Kidney (tissue), 14 donors: ENCODE data around the gene DCTN2. TPM values are rescaled to one million over a fixed set of nuclear protein-coding genes. Genes with fewer than 3 reads are reported as not detected.

ENCODE experiments used
- DNase-seq, 5 donors: peaks; one replicate each; pipeline ENCODE4 v3.0.0-alpha.2; 2013 to 2020
- FAIRE-seq: peaks from 2 replicates; lab custom pipeline; 2012; peaks lifted over from hg19 to GRCh38; lab: Jason Lieb, UNC
- H3K27ac ChIP-seq, 2 donors: one replicate each; pipeline ENCODE4 v1.7.0; 2013; ENCODE audit warnings: low read depth in 2 of 2, low read length in 2 of 2, inconsistent platforms in 1 of 2
- H3K27me3 ChIP-seq: one replicate; pipeline ENCODE4 v1.7.1; 2013; ENCODE audit warnings: low read length, inconsistent platforms; ENCODE audit not compliant: control insufficient read depth, insufficient read depth
- H3K36me3 ChIP-seq, 3 donors: one replicate each; pipeline versions ENCODE4 v1.7.0 to v1.7.1; 2013; ENCODE audit warnings: low read length in 3 of 3, control low read depth in 1 of 3, inconsistent platforms in 1 of 3; ENCODE audit not compliant: insufficient read depth in 3 of 3, control insufficient read depth in 2 of 3
- H3K4me1 ChIP-seq, 3 donors: one replicate each; pipeline versions ENCODE4 v1.7.0 to v1.7.1; 2013; ENCODE audit warnings: low read length in 3 of 3, inconsistent platforms in 1 of 3, low read depth in 1 of 3; ENCODE audit not compliant: control insufficient read depth in 2 of 3, insufficient read depth in 2 of 3
- H3K4me3 ChIP-seq, 3 donors: one replicate each; pipeline versions ENCODE4 v1.7.0 to v1.8.1; 2013; ENCODE audit warnings: low read length in 3 of 3, control low read depth in 1 of 3, inconsistent platforms in 1 of 3
- H3K9ac ChIP-seq, 3 donors: one replicate each; pipeline versions ENCODE4 v1.7.0 to v1.7.1; 2013; ENCODE audit warnings: low read length in 3 of 3, control low read depth in 1 of 3, inconsistent platforms in 1 of 3
- H3K9me3 ChIP-seq, 3 donors: one replicate each; pipeline versions ENCODE4 v1.7.0 to v1.7.1; 2013; ENCODE audit warnings: low read length in 3 of 3, control low read depth in 1 of 3, inconsistent platforms in 1 of 3; ENCODE audit not compliant: control insufficient read depth in 2 of 3, insufficient read depth in 1 of 3
- intact Hi-C: fragments of 100-400 bp; cut with DNase I; formaldehyde crosslinking; loops from one replicate; pipeline ENCODE4 v1.11.1; 2022
- polyA plus RNA-seq: library from polyadenylated mRNA; stranded (reverse); fragments of 350-450 nt; fragmentation: Illumina TruSeq; extraction: RNeasy Lipid Tissue Mini Kit (QIAGEN cat#74804); gene quantifications from one replicate; pipeline ENCODE4 v1.2.3, GENCODE V29; 2014; ENCODE audit warnings: low read depth, low replicate concordance; ENCODE audit not compliant: insufficient read depth
- total RNA-seq: library from RNA; stranded (reverse); fragmentation: NEBNext Ultra II Directional; extraction: Animal tissue kit (Norgen Biotek cat#: 25700); gene quantifications from one replicate; pipeline ENCODE4 v1.2.1, GENCODE V29; 2021
- TF ChIP-seq, protein P1 (sequence below): IDR thresholded peaks from 3 replicates; pipeline ENCODE4 v1.5.1; 2012; ENCODE audit warnings: mild to moderate bottlenecking, moderate library complexity, borderline replicate concordance; ENCODE audit not compliant: insufficient read depth; ENCODE audit errors: extremely low read depth
- donor health status: control.
- donor health status: control.
- donor health status: control.
- donor health status: control.
- donor health status: control.
- donor health status: DM: yes; HTN: yes; CAD: no.
- donor health status: Normal renal cell carcinoma (clear cell type).

Gene DCTN2
- total and polyA plus RNA-seq, 2 donors from 2014 or later: 110 to 133 TPM

DNA sequence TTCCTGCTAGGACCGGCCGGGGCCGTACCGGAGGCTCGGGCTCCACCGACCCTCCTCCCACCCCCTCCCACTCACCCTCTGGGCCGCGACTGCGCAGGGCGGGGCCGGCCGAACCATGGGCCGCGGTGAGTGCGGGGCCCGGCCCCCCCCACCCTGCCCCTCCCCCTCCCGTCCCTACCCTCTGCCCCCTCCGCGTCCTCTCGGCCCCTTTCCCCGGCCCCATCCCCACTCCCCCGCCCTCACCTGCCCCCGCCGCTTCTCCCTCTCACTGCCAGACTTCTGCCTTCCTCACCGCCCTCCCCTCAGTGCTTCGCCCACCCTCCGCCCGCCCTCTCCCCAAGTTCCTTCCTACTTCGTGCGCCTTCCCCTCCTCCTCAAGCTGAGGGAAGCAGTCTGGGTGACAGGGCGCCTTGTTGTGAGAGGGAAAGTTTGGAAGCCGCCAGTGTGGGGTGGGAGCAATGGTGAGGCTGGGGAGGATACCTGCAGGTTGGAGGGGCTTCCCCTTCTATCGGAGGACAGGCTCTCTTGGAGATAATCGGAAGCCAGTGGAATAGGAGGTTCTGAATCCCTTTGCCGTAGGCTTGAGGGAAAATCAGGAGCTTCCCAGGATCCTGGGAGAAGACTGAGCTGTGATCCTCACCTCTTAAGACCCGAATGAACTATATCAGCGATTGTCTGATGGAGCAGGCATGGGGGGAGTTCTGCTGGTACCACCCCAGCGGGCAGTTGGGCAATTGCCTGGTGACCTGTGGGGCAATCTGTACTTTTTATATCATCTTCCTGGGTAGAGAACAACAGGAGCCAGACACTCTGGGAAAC lies 23.9 kb downstream of the DCTN2 start:
- H3K4me1 ChIP-seq: peaks cover 7 to 37% (median 31%) of the 10 kb centered on the region in 3 donors
- H3K27me3 ChIP-seq: no peaks in the 10 kb centered on the region
- FAIRE-seq: no peak
- intact Hi-C loops: no loop called here
- H3K9ac ChIP-seq: peak overlapping the region; percentile 8 to 98 (median 89)
- H3K4me3 ChIP-seq: peak overlapping the region; percentile 68 to 95 (median 88)
- no peaks in the 10 kb centered on the region for H3K9me3 ChIP-seq
- H3K36me3 ChIP-seq: peaks cover 0 to 25% (median 2%) of the 10 kb centered on the region in 3 donors
- TF ChIP-seq, protein P1, sequence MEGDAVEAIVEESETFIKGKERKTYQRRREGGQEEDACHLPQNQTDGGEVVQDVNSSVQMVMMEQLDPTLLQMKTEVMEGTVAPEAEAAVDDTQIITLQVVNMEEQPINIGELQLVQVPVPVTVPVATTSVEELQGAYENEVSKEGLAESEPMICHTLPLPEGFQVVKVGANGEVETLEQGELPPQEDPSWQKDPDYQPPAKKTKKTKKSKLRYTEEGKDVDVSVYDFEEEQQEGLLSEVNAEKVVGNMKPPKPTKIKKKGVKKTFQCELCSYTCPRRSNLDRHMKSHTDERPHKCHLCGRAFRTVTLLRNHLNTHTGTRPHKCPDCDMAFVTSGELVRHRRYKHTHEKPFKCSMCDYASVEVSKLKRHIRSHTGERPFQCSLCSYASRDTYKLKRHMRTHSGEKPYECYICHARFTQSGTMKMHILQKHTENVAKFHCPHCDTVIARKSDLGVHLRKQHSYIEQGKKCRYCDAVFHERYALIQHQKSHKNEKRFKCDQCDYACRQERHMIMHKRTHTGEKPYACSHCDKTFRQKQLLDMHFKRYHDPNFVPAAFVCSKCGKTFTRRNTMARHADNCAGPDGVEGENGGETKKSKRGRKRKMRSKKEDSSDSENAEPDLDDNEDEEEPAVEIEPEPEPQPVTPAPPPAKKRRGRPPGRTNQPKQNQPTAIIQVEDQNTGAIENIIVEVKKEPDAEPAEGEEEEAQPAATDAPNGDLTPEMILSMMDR: no peak
- peak overlapping the region; percentile 89 to 100 for H3K27ac ChIP-seq
- peak in 4 of 5 donors; percentile 87 to 94 (median 92) for DNase-seq

DNA sequence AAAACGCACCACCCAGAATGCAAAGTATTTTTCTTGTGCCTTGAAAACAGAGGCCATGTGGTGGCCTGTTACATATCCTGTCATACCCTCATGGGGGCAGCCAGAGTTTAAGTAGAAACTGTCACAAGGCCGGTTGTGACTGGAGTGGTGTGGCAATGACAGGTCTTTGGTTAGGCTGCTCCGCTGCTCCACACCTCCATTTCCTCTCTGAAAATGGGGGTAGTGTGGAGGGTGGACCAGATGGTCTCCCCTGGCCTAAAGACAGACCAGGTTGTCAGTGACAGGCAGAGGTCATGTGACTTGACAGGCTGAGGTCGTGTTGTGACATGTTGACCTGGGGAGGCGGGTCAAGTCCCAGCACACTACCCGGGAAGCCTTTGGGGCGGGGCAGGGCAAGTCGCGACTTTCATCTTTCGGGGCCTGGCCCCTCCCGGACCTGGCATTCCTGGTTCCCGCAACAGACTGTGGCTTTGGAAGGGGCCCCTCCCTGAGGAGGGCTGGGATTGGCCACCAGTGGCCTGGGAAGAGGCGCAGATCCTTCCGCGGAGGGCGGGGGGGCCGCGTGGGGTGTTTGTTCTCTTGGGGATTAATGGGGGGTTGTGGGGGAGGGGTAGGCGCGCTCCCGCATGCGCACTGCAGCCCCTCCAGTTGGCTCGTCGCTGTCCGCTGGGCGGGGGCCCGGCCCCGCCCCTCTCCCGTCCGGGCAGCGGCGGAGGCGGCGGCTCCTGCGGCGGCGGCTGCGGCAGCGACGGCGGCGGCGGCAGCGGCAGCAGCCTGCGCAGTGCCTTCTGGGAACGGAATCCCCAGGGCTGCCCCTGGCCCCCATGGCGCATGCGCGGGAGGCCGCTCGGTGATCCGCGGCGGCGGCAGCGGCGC lies 24.7 kb downstream of the DCTN2 start, which contains the start of gene MBD6:
MBD6 (plus strand) TSS at position 814 of the 876 bp plus-strand sequence. CDS start 1,480 bp downstream, outside the sequence.
- peaks cover 2 to 28% (median 5%) of the 10 kb centered on the region in 3 donors for H3K36me3 ChIP-seq
- peak within 1 kb of the TSS; percentile 100 for H3K27ac ChIP-seq
- H3K9me3 ChIP-seq: no peaks in the 10 kb centered on the region
- peak within 1 kb of the TSS; percentile 89 to 98 (median 95) for H3K9ac ChIP-seq
- DNase-seq (peak; percentile 94 to 99 (median 97)), FAIRE-seq (no peak)
- H3K4me3 ChIP-seq: peak within 1 kb of the TSS; percentile 68 to 95 (median 88)
- H3K27me3 ChIP-seq: no peaks in the 10 kb centered on the region
- intact Hi-C loops: no loop called here
- peaks cover 7 to 39% (median 32%) of the 10 kb centered on the region in 3 donors for H3K4me1 ChIP-seq
- TF ChIP-seq, protein P1: no peak

DNA sequence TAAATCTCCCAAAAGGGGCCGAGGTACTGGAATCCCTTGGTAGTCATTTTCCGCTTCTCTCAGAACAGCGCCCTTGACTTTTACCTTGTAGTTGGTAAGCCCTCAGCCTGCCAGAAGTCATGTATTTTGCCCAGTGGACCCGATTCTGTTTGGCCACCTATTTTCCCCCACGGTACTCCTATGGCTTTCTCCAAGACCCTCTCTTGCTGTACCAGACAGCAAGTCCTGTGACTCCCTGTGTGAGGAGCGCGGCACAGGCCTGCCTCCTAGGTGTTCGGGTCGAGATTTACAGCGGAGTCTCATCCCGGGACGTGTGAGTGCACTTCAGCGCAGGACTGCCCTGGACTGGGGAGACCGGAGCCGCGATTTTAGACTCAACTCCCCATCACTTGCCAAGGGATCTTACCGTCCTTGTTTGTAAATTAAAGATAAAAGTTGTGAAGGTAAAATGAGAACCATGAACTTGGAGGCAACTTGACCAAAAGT lies 25.4 kb downstream of the DCTN2 start:
- H3K36me3 ChIP-seq: peaks cover 5 to 29% (median 12%) of the 10 kb centered on the region in 3 donors
- peak; percentile 67 to 84 (median 83) for DNase-seq
- peak overlapping the region in 2 of 3 donors; percentile 94 to 95 for H3K9ac ChIP-seq
- peak overlapping the region in 2 of 3 donors; percentile 64 to 82 for H3K4me3 ChIP-seq
- peaks cover 7 to 39% (median 32%) of the 10 kb centered on the region in 3 donors for H3K4me1 ChIP-seq
- intact Hi-C loops: no loop called here
- TF ChIP-seq, protein P1: no peak
- H3K9me3 ChIP-seq: no peaks in the 10 kb centered on the region
- peak overlapping the region; percentile 100 for H3K27ac ChIP-seq
- no peak for FAIRE-seq
- H3K27me3 ChIP-seq: no peaks in the 10 kb centered on the region
